ENCODE data around the gene COX20. TPM values are rescaled to one million over a fixed set of nuclear protein-coding genes. Genes with fewer than 3 reads are reported as not detected.

COX20 gene
- total RNA-seq (25.8 TPM), polyA plus RNA-seq (10 to 100 TPM; 32.0 to 42.2 (median 37.2) TPM)

- H3K4me1 Mint-ChIP-seq: peaks cover 28 to 55% (median 40%) of the 10 kb centered on the region in 4 donors
- no peaks in the 10 kb centered on the region for H3K27me3 Mint-ChIP-seq
- peak within 1 kb of the TSS; percentile 97 to 98 (median 98) for H3K4me3 Mint-ChIP-seq
- peaks cover 21% of the 10 kb centered on the region for H3K36me3 Mint-ChIP-seq
- H3K27ac Mint-ChIP-seq: peak within 1 kb of the TSS; percentile 97 to 100 (median 100)
- peaks cover 14% of the 10 kb centered on the region for H3K36me3 ChIP-seq (ENCODE audit: control insufficient read depth, insufficient read depth, low read length)
- H3K4me1 ChIP-seq (ENCODE audit: control insufficient read depth, insufficient read depth, low read length, poor library complexity, severe bottlenecking): peaks cover 53% of the 10 kb centered on the region
- DNase-seq (peak; percentile 82 to 95 (median 95)), ATAC-seq (ENCODE audit: low read depth in 2 of 2) (peak; percentile 68 to 69)
- no peaks in the 10 kb centered on the region for H3K27me3 ChIP-seq (ENCODE audit: control insufficient read depth, insufficient read depth, low read length)
- no peaks in the 10 kb centered on the region for H3K9me3 ChIP-seq (ENCODE audit: control insufficient read depth in 2 of 2, low read length in 2 of 2)
- peaks cover 0 to 2% (median 0%) of the 10 kb centered on the region in 7 donors for H3K9me3 Mint-ChIP-seq
- H3K27ac ChIP-seq (ENCODE audit: insufficient read depth, low read length, poor library complexity, severe bottlenecking): peak within 1 kb of the TSS; percentile 98
- peak within 1 kb of the TSS; percentile 99 for H3K4me3 ChIP-seq (ENCODE audit: low read depth, low read length)
Observed at GRCh38 chr1:244835276-244836134, at the start of gene COX20. Gene COX20, plus strand, starts transcription at chr1:244835658. Its CDS starts 57 bp downstream, at chr1:244835715.

GRCh38 chr1:244788493-244789275 is 46.8 kb upstream of the COX20 start:
- no peaks in the 10 kb centered on the region for H3K27me3 ChIP-seq (ENCODE audit: control insufficient read depth, insufficient read depth, low read length)
- Mint-ChIP-seq H3K27me3 (no peaks in the 10 kb centered on the region), H3K27ac (peak overlapping the region in 1 of 3 donors; percentile 3), H3K9me3 (peaks cover 0 to 1% (median 0%) of the 10 kb centered on the region in 7 donors), H3K4me1 (no peaks in the 10 kb centered on the region), H3K4me3 (no peak overlapping the region), H3K36me3 (no peaks in the 10 kb centered on the region)
- no peaks in the 10 kb centered on the region for H3K36me3 ChIP-seq (ENCODE audit: control insufficient read depth, insufficient read depth, low read length)
- no peak for ATAC-seq (ENCODE audit: low read depth in 2 of 2)
- H3K4me3 ChIP-seq (ENCODE audit: low read depth, low read length): no peak overlapping the region
- H3K4me1 ChIP-seq (ENCODE audit: control insufficient read depth, insufficient read depth, low read length, poor library complexity, severe bottlenecking): no peaks in the 10 kb centered on the region
- no peaks in the 10 kb centered on the region for H3K9me3 ChIP-seq (ENCODE audit: control insufficient read depth in 2 of 2, low read length in 2 of 2)
- H3K27ac ChIP-seq (ENCODE audit: insufficient read depth, low read length, poor library complexity, severe bottlenecking): no peak overlapping the region
- no peak for DNase-seq

GRCh38 chr1:244789276-244789580 is 46.2 kb upstream of the COX20 start:
- H3K36me3 Mint-ChIP-seq: no peaks in the 10 kb centered on the region
- H3K4me3 Mint-ChIP-seq: no peak overlapping the region

GRCh38 chr1:244789731-244790130 is 45.7 kb upstream of the COX20 start:
- Mint-ChIP-seq H3K9me3 (peaks cover 0 to 1% (median 0%) of the 10 kb centered on the region in 7 donors), H3K27me3 (no peaks in the 10 kb centered on the region), H3K4me3 (no peak overlapping the region), H3K4me1 (no peaks in the 10 kb centered on the region), H3K36me3 (no peaks in the 10 kb centered on the region), H3K27ac (peak overlapping the region in 1 of 3 donors; percentile 3)
- Histone ChIP-seq H3K4me3 (ENCODE audit: low read depth, low read length) (no peak overlapping the region), H3K4me1 (ENCODE audit: control insufficient read depth, insufficient read depth, low read length, poor library complexity, severe bottlenecking) (no peaks in the 10 kb centered on the region), H3K36me3 (ENCODE audit: control insufficient read depth, insufficient read depth, low read length) (no peaks in the 10 kb centered on the region), H3K27me3 (ENCODE audit: control insufficient read depth, insufficient read depth, low read length) (no peaks in the 10 kb centered on the region), H3K9me3 (ENCODE audit: control insufficient read depth in 2 of 2, low read length in 2 of 2) (no peaks in the 10 kb centered on the region), H3K27ac (ENCODE audit: insufficient read depth, low read length, poor library complexity, severe bottlenecking) (no peak overlapping the region)
- DNase-seq (no peak), ATAC-seq (ENCODE audit: low read depth in 2 of 2) (no peak)

More at GRCh38 chr1:244789276-244789580, 46.2 kb upstream of the COX20 start:
- peak overlapping the region in 1 of 3 donors; percentile 3 for H3K27ac Mint-ChIP-seq
- H3K9me3 Mint-ChIP-seq: peaks cover 0 to 1% (median 0%) of the 10 kb centered on the region in 7 donors
- Histone ChIP-seq H3K4me1 (ENCODE audit: control insufficient read depth, insufficient read depth, low read length, poor library complexity, severe bottlenecking) (no peaks in the 10 kb centered on the region), H3K27me3 (ENCODE audit: control insufficient read depth, insufficient read depth, low read length) (no peaks in the 10 kb centered on the region), H3K4me3 (ENCODE audit: low read depth, low read length) (no peak overlapping the region), H3K27ac (ENCODE audit: insufficient read depth, low read length, poor library complexity, severe bottlenecking) (no peak overlapping the region), H3K9me3 (ENCODE audit: control insufficient read depth in 2 of 2, low read length in 2 of 2) (no peaks in the 10 kb centered on the region), H3K36me3 (ENCODE audit: control insufficient read depth, insufficient read depth, low read length) (no peaks in the 10 kb centered on the region)
- no peaks in the 10 kb centered on the region for H3K4me1 Mint-ChIP-seq
- H3K27me3 Mint-ChIP-seq: no peaks in the 10 kb centered on the region
- ATAC-seq (ENCODE audit: low read depth in 2 of 2) (no peak), DNase-seq (no peak)

GRCh38 chr1:244791061-244791460 is 44.4 kb upstream of the COX20 start:
- H3K27ac Mint-ChIP-seq: no peak overlapping the region
- DNase-seq: no peak

GRCh38 chr1:244792188-244792850 is 43.1 kb upstream of the COX20 start:
- Histone ChIP-seq H3K36me3 (ENCODE audit: control insufficient read depth, insufficient read depth, low read length) (no peaks in the 10 kb centered on the region), H3K9me3 (ENCODE audit: control insufficient read depth in 2 of 2, low read length in 2 of 2) (no peaks in the 10 kb centered on the region), H3K27me3 (ENCODE audit: control insufficient read depth, insufficient read depth, low read length) (no peaks in the 10 kb centered on the region), H3K27ac (ENCODE audit: insufficient read depth, low read length, poor library complexity, severe bottlenecking) (no peak overlapping the region), H3K4me3 (ENCODE audit: low read depth, low read length) (no peak overlapping the region), H3K4me1 (ENCODE audit: control insufficient read depth, insufficient read depth, low read length, poor library complexity, severe bottlenecking) (no peaks in the 10 kb centered on the region)
- Mint-ChIP-seq H3K4me1 (peaks cover 0 to 3% (median 0%) of the 10 kb centered on the region in 4 donors), H3K27me3 (peaks cover 5% of the 10 kb centered on the region), H3K9me3 (peaks cover 0 to 1% (median 0%) of the 10 kb centered on the region in 7 donors), H3K27ac (no peak overlapping the region), H3K36me3 (no peaks in the 10 kb centered on the region), H3K4me3 (no peak overlapping the region)
- ATAC-seq (ENCODE audit: low read depth in 2 of 2): no peak
- DNase-seq: no peak

More at GRCh38 chr1:244791061-244791460, 44.4 kb upstream of the COX20 start:
- H3K4me3 Mint-ChIP-seq: no peak overlapping the region
- no peaks in the 10 kb centered on the region for H3K27me3 Mint-ChIP-seq
- no peak overlapping the region for H3K4me3 ChIP-seq (ENCODE audit: low read depth, low read length)
- H3K36me3 ChIP-seq (ENCODE audit: control insufficient read depth, insufficient read depth, low read length): no peaks in the 10 kb centered on the region
- H3K27ac ChIP-seq (ENCODE audit: insufficient read depth, low read length, poor library complexity, severe bottlenecking): no peak overlapping the region
- no peaks in the 10 kb centered on the region for H3K4me1 Mint-ChIP-seq
- no peaks in the 10 kb centered on the region for H3K9me3 ChIP-seq (ENCODE audit: control insufficient read depth in 2 of 2, low read length in 2 of 2)
- ATAC-seq (ENCODE audit: low read depth in 2 of 2): no peak
- H3K9me3 Mint-ChIP-seq: peaks cover 0 to 1% (median 0%) of the 10 kb centered on the region in 7 donors
- H3K27me3 ChIP-seq (ENCODE audit: control insufficient read depth, insufficient read depth, low read length): no peaks in the 10 kb centered on the region
- H3K36me3 Mint-ChIP-seq: no peaks in the 10 kb centered on the region
- no peaks in the 10 kb centered on the region for H3K4me1 ChIP-seq (ENCODE audit: control insufficient read depth, insufficient read depth, low read length, poor library complexity, severe bottlenecking)

GRCh38 chr1:244794071-244794470 is 41.4 kb upstream of the COX20 start:
- Histone ChIP-seq H3K9me3 (ENCODE audit: control insufficient read depth in 2 of 2, low read length in 2 of 2) (no peaks in the 10 kb centered on the region), H3K36me3 (ENCODE audit: control insufficient read depth, insufficient read depth, low read length) (no peaks in the 10 kb centered on the region), H3K4me1 (ENCODE audit: control insufficient read depth, insufficient read depth, low read length, poor library complexity, severe bottlenecking) (no peaks in the 10 kb centered on the region), H3K27ac (ENCODE audit: insufficient read depth, low read length, poor library complexity, severe bottlenecking) (no peak overlapping the region), H3K27me3 (ENCODE audit: control insufficient read depth, insufficient read depth, low read length) (no peaks in the 10 kb centered on the region), H3K4me3 (ENCODE audit: low read depth, low read length) (no peak overlapping the region)
- DNase-seq (no peak), ATAC-seq (ENCODE audit: low read depth in 2 of 2) (no peak)
- Mint-ChIP-seq H3K9me3 (no peaks in the 10 kb centered on the region), H3K4me1 (peaks cover 0 to 3% (median 0%) of the 10 kb centered on the region in 4 donors), H3K36me3 (no peaks in the 10 kb centered on the region), H3K27ac (no peak overlapping the region), H3K4me3 (no peak overlapping the region), H3K27me3 (peaks cover 10% of the 10 kb centered on the region)
